Measurements from ENCODE around the gene NUP133. TPM values are rescaled to one million over a fixed set of nuclear protein-coding genes. Genes with fewer than 3 reads are reported as not detected.

Gene NUP133
- total and polyA plus RNA-seq, 4 donors, result 12.9 to 57.6 (median 25.3) TPM

- TF ChIP-seq CTCF (IDR thresholded peaks at IDR 0.05; ENCODE audit: control extremely low read depth, extremely low read depth), result no peak
- peaks cover 0 to 8% (median 2%) of the 10 kb centered on the region in 3 donors for H3K27me3 ChIP-seq (ENCODE audit: control insufficient read depth in 3 of 3, insufficient read depth in 3 of 3, low read length in 2 of 3)
- no peak overlapping the region for H3K4me3 ChIP-seq
- H3K36me3 ChIP-seq (ENCODE audit: control insufficient read depth in 4 of 4, insufficient read depth in 4 of 4, low read length in 4 of 4), result peaks cover 0 to 19% (median 11%) of the 10 kb centered on the region in 4 donors
- H3K4me1 ChIP-seq (ENCODE audit: control insufficient read depth in 5 of 5, insufficient read depth in 5 of 5, low read length in 5 of 5), result peaks cover 0 to 2% (median 0%) of the 10 kb centered on the region in 5 donors
- ATAC-seq (ENCODE audit: insufficient read depth, low FRiP score) (no peak), DNase-seq (no peak)
- H3K27ac ChIP-seq (ENCODE audit: low read depth in 1 of 2, low read length in 1 of 2), result no peak overlapping the region
- no peaks in the 10 kb centered on the region for H3K9me3 ChIP-seq (ENCODE audit: control insufficient read depth in 4 of 4, insufficient read depth in 3 of 4, low read length in 3 of 4)
- 79 to 87% methylated on average over 5 of the region's 5 CpGs for WGBS, 2 donors
- no peak overlapping the region for H3K9ac ChIP-seq (ENCODE audit: insufficient read depth in 1 of 2, low read length in 2 of 2)
These were observed 67.1 kb downstream of the NUP133 start for GRCh38 chr1:229440851-229441537.

- peaks cover 0 to 8% (median 7%) of the 10 kb centered on the region in 4 donors for H3K36me3 ChIP-seq (ENCODE audit: control insufficient read depth in 4 of 4, insufficient read depth in 4 of 4, low read length in 4 of 4)
- TF ChIP-seq CTCF (IDR thresholded peaks at IDR 0.05; ENCODE audit: control extremely low read depth, extremely low read depth), result no peak
- H3K9ac ChIP-seq (ENCODE audit: insufficient read depth in 1 of 2, low read length in 2 of 2), result no peak overlapping the region
- H3K27ac ChIP-seq (ENCODE audit: low read depth in 1 of 2, low read length in 1 of 2), result no peak overlapping the region
- DNase-seq (no peak), ATAC-seq (ENCODE audit: insufficient read depth, low FRiP score) (no peak)
- 97% methylated on average over 3 of the region's 3 CpGs for WGBS, 2 donors
- peaks cover 7 to 37% (median 26%) of the 10 kb centered on the region in 3 donors for H3K27me3 ChIP-seq (ENCODE audit: control insufficient read depth in 3 of 3, insufficient read depth in 3 of 3, low read length in 2 of 3)
- peaks cover 0 to 2% (median 0%) of the 10 kb centered on the region in 4 donors for H3K9me3 ChIP-seq (ENCODE audit: control insufficient read depth in 4 of 4, insufficient read depth in 3 of 4, low read length in 3 of 4)
- no peak overlapping the region for H3K4me3 ChIP-seq
- peaks cover 0 to 8% (median 0%) of the 10 kb centered on the region in 5 donors for H3K4me1 ChIP-seq (ENCODE audit: control insufficient read depth in 5 of 5, insufficient read depth in 5 of 5, low read length in 5 of 5)
These were observed 70.1 kb downstream of the NUP133 start for GRCh38 chr1:229438021-229438420.

- Histone ChIP-seq H3K36me3 (ENCODE audit: control insufficient read depth in 4 of 4, insufficient read depth in 4 of 4, low read length in 4 of 4) (peaks cover 0 to 8% (median 6%) of the 10 kb centered on the region in 4 donors), H3K9ac (ENCODE audit: insufficient read depth in 1 of 2, low read length in 2 of 2) (no peak overlapping the region), H3K4me1 (ENCODE audit: control insufficient read depth in 5 of 5, insufficient read depth in 5 of 5, low read length in 5 of 5) (peaks cover 0 to 8% (median 0%) of the 10 kb centered on the region in 5 donors), H3K9me3 (ENCODE audit: control insufficient read depth in 4 of 4, insufficient read depth in 3 of 4, low read length in 3 of 4) (peaks cover 0 to 5% (median 0%) of the 10 kb centered on the region in 4 donors), H3K27ac (ENCODE audit: low read depth in 1 of 2, low read length in 1 of 2) (no peak overlapping the region), H3K4me3 (no peak overlapping the region), H3K27me3 (ENCODE audit: control insufficient read depth in 3 of 3, insufficient read depth in 3 of 3, low read length in 2 of 3) (peaks cover 10 to 42% (median 32%) of the 10 kb centered on the region in 3 donors)
- ATAC-seq (ENCODE audit: insufficient read depth, low FRiP score) (no peak), DNase-seq (no peak)
- WGBS, 2 donors, result 99 to 100% methylated on average over 2 of the region's 2 CpGs
- no peak for TF ChIP-seq CTCF (IDR thresholded peaks at IDR 0.05; ENCODE audit: control extremely low read depth, extremely low read depth)
These were observed 70.7 kb downstream of the NUP133 start for GRCh38 chr1:229437443-229437842.
